Neural crest cell (in vitro differentiated cells): ENCODE data around the gene DAZL. TPM values are rescaled to one million over a fixed set of nuclear protein-coding genes. Genes with fewer than 3 reads are reported as not detected.

Source experiments
- DNase-seq: peaks from one replicate; pipeline ENCODE4 v3.0.0; 2021; ENCODE audit warnings: low read depth, mixed read lengths, low spot score
- H3K27ac Mint-ChIP-seq: one replicate; pipeline ENCODE4 v1.8.0; 2021; ENCODE audit warnings: mild to moderate bottlenecking, mixed read lengths; ENCODE audit not compliant: unreplicated experiment
- H3K27me3 Mint-ChIP-seq: 2 replicates; pipeline ENCODE4 v1.8.0; 2021; ENCODE audit warnings: low read depth, mild to moderate bottlenecking, mixed read lengths
- H3K36me3 Mint-ChIP-seq: 2 replicates; pipeline ENCODE4 v1.8.0; 2021; ENCODE audit warnings: low read depth, mild to moderate bottlenecking, mixed read lengths
- H3K4me1 Mint-ChIP-seq: 2 replicates; pipeline ENCODE4 v1.8.0; 2021; ENCODE audit warnings: mixed read lengths
- H3K4me3 Mint-ChIP-seq: one replicate; pipeline ENCODE4 v1.8.0; 2021; ENCODE audit warnings: mild to moderate bottlenecking, mixed read lengths
- H3K9me3 Mint-ChIP-seq: 2 replicates; pipeline ENCODE4 v1.8.0; 2021; ENCODE audit warnings: mixed read lengths
- CTCF ChIP-seq: fragments of 200-600 bp; sonication (generic); conservative IDR thresholded peaks from 2 replicates; pipeline ENCODE4 v1.5.0; 2021; ENCODE audit warnings: antibody characterized with exemption, mild to moderate bottlenecking
- total RNA-seq: library from RNA; stranded (reverse); gene quantifications from 2 replicates; pipeline ENCODE4 v1.2.1, GENCODE V29; 2021

The DAZL gene
- total RNA-seq, 1 donor from 2014 or later: not detected

GRCh38 chr3:16604433-16604832, 790 bp downstream of the DAZL start:
- Mint-ChIP-seq H3K27ac (no peak overlapping the region), H3K4me3 (no peak overlapping the region), H3K27me3 (peaks cover 21% of the 10 kb centered on the region), H3K4me1 (no peaks in the 10 kb centered on the region), H3K36me3 (no peaks in the 10 kb centered on the region), H3K9me3 (no peaks in the 10 kb centered on the region)
- TF ChIP-seq CTCF: no peak
- no peak for DNase-seq

DNA sequence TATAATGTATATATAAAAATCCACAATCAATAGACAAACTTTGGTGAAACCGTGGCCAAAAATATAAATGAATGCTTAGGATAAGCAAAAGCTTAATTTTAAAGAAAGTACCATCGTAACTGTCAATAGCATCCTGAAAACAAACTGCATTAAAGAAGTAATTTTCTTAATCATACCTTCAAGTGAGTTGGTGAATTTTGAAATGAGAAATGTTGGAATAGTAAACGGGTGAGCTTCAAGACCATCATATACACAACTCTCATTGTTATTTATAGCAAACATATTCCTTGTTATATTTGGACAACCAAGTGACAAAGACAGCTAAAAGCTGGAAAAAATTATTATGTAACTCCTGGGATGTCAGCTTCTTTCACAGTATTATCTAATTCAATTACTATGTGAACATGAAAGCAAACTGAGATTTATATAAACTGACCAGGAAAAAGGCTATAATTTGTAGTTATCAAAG, 3.7 kb downstream of the DAZL start:
- H3K27ac Mint-ChIP-seq: no peak overlapping the region

DNA sequence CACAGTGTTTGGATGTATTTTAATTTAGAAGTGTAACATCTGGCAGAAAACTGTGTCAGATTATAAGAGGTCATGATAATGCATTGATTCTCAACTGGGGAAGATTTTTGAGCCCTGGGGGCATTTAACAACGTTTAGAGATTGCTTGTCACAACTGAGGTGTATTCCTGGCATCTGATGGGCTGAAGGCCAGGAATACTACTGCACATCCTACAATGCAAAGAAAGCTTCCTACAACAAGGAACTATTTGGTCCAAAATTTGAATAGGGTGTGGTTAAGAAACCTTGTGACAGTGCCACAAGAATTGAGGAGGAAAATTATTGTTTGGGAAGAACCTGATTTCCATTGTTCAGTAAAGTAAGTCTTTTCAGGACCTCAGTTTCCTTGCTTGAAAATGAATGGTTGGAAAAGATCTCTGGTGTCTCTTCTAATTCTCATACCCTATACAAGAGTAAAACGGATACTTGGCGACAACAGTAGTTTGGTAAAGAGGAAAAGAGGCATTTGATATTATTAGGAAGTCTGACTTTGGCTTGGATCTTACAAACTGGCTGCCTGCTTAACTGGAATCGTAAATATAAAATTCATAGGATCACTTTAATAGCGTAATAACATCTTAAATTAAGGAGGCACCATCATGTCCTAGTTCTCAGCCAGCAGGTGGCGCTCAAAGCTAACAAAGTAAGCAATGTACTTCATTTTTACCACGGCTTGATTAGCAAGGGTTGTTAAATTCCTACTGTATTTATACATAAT, 4.3 kb downstream of the DAZL start:
- Mint-ChIP-seq H3K4me3 (no peak overlapping the region), H3K4me1 (no peaks in the 10 kb centered on the region), H3K27ac (no peak overlapping the region), H3K36me3 (no peaks in the 10 kb centered on the region), H3K9me3 (no peaks in the 10 kb centered on the region), H3K27me3 (peaks cover 22% of the 10 kb centered on the region)
- peak; percentile 97 for TF ChIP-seq CTCF
- peak; percentile 73 for DNase-seq

More for the DNA sequence above, 3.7 kb downstream of the DAZL start:
- TF ChIP-seq CTCF: no peak
- no peak for DNase-seq
- Mint-ChIP-seq H3K27me3 (peaks cover 22% of the 10 kb centered on the region), H3K36me3 (no peaks in the 10 kb centered on the region), H3K9me3 (no peaks in the 10 kb centered on the region), H3K4me3 (no peak overlapping the region), H3K4me1 (no peaks in the 10 kb centered on the region)

- no peak for DNase-seq
- Mint-ChIP-seq H3K9me3 (no peaks in the 10 kb centered on the region), H3K4me3 (no peak overlapping the region), H3K27ac (no peak overlapping the region), H3K27me3 (peaks cover 22% of the 10 kb centered on the region), H3K4me1 (no peaks in the 10 kb centered on the region), H3K36me3 (no peaks in the 10 kb centered on the region)
- no peak for TF ChIP-seq CTCF
These were observed 5.5 kb downstream of the DAZL start for GRCh38 chr3:16599694-16600093.

DNA sequence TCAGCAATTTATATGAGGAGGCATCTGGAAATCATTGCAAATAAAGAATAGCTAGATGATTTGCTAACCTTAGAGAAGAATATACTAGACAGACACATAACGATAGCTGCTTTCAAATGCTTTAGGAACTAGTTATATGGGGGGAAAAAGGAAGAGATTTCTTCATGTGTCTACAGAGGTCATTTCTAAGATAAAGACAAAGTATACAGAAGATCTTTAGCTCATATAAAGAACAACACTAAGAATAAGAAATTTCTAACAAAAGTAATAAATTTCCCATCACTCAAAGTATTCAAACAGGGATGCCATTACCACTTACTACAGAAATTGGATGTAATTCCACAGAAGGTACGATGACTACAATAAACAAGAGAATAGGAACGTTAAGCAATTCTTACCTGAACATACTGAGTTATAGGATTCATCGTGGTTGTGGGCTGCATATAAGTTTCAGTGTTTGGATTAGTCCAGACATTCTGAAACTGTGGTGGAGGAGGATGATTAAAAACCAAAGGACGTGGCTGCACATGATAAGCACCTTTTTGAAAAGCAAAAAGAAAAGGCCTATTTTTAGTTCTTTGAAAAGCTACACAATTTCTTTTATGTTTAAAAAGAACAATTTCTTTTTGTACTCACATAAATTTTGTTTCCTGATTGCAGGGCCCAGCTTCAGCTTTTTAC, 8.7 kb downstream of the DAZL start:
- Mint-ChIP-seq H3K27me3 (peaks cover 17% of the 10 kb centered on the region), H3K4me1 (no peaks in the 10 kb centered on the region), H3K27ac (no peak overlapping the region), H3K36me3 (no peaks in the 10 kb centered on the region), H3K9me3 (no peaks in the 10 kb centered on the region), H3K4me3 (no peak overlapping the region)
- no peak for DNase-seq
- no peak for TF ChIP-seq CTCF
